Right atrium auricular region (tissue), 2 donors: ENCODE measurements around the gene PCBD2. TPM values are rescaled to one million over a fixed set of nuclear protein-coding genes. Genes with fewer than 3 reads are reported as not detected.

Experiments used
- DNase-seq: peaks from one replicate; pipeline ENCODE4 v3.0.0-alpha.2; 2019; ENCODE audit warnings: low spot score
- H3K27ac ChIP-seq, 2 donors: fragments of 200-600 bp; sonication (generic); 1 replicate in 1 of 2; 2 replicates in 1 of 2; pipeline ENCODE4 v1.5.1; 2016 to 2019
- H3K27me3 ChIP-seq, 2 donors: fragments of 200-600 bp; sonication (generic); one replicate each; pipeline versions ENCODE4 v1.5.1 to v1.6.0; 2017 to 2019
- H3K36me3 ChIP-seq: fragments of 200-600 bp; sonication (generic); one replicate; pipeline ENCODE4 v1.5.1; 2016
- H3K4me1 ChIP-seq, 2 donors: fragments of 200-600 bp; sonication (generic); one replicate each; pipeline versions ENCODE4 v1.5.1 to v1.6.0; 2017 to 2019
- H3K4me3 ChIP-seq, 2 donors: fragments of 200-600 bp; sonication (generic); 1 replicate in 1 of 2; 2 replicates in 1 of 2; pipeline ENCODE4 v1.5.1; 2017 to 2019; ENCODE audit warnings: mild to moderate bottlenecking in 1 of 2, moderate library complexity in 1 of 2
- H3K9me3 ChIP-seq, 2 donors: fragments of 200-600 bp; sonication (generic); one replicate each; pipeline ENCODE4 v1.5.1; 2019
- CTCF ChIP-seq, 2 donors: fragments of 200-600 bp; sonication (generic); IDR thresholded peaks; one replicate each; pipeline ENCODE4 v1.5.1; 2019; ENCODE audit warnings: antibody characterized with exemption in 2 of 2
- total RNA-seq, 2 donors: library from RNA; depleted of rRNA; stranded (reverse); fragments of >200 nt; gene quantifications; one replicate each; pipeline ENCODE4 v1.1.0, GENCODE V29; 2016

Gene PCBD2
- total RNA-seq, 2 donors from 2014 or later, result 10.9 to 19.1 TPM

- H3K4me3 ChIP-seq, result no peak overlapping the region
- H3K27me3 ChIP-seq, result no peaks in the 10 kb centered on the region
- no peak for DNase-seq
- H3K36me3 ChIP-seq, result peaks cover 14% of the 10 kb centered on the region
- no peak overlapping the region for H3K27ac ChIP-seq
- H3K4me1 ChIP-seq, result no peaks in the 10 kb centered on the region
- H3K9me3 ChIP-seq, result no peaks in the 10 kb centered on the region
- TF ChIP-seq CTCF (IDR thresholded peaks at IDR 0.05), result no peak
These were observed 60.4 kb downstream of the PCBD2 start for GRCh38 chr5:134965271-134965825.

GRCh38 chr5:134967607-134968006 is 62.7 kb downstream of the PCBD2 start, which contains the start of gene CATSPER3:
Gene CATSPER3, plus strand, starts transcription at chr5:134967907. Its CDS starts 85 bp downstream, at chr5:134967992.
- DNase-seq, result no peak
- no peak for TF ChIP-seq CTCF (IDR thresholded peaks at IDR 0.05)
- peaks cover 5% of the 10 kb centered on the region for H3K36me3 ChIP-seq
- H3K4me3 ChIP-seq, result no peak within 1 kb of the TSS
- no peaks in the 10 kb centered on the region for H3K9me3 ChIP-seq
- no peaks in the 10 kb centered on the region for H3K4me1 ChIP-seq
- no peak within 1 kb of the TSS for H3K27ac ChIP-seq
- no peaks in the 10 kb centered on the region for H3K27me3 ChIP-seq

GRCh38 chr5:134968055-134968454 is 63.1 kb downstream of the PCBD2 start:
- peaks cover 5% of the 10 kb centered on the region for H3K36me3 ChIP-seq
- no peak overlapping the region for H3K4me3 ChIP-seq
- DNase-seq, result no peak
- no peaks in the 10 kb centered on the region for H3K4me1 ChIP-seq
- no peak overlapping the region for H3K27ac ChIP-seq
- H3K27me3 ChIP-seq, result no peaks in the 10 kb centered on the region
- no peaks in the 10 kb centered on the region for H3K9me3 ChIP-seq
- no peak for TF ChIP-seq CTCF (IDR thresholded peaks at IDR 0.05)

- Histone ChIP-seq H3K9me3 (no peaks in the 10 kb centered on the region), H3K27me3 (no peaks in the 10 kb centered on the region), H3K4me3 (no peak overlapping the region), H3K36me3 (peaks cover 5% of the 10 kb centered on the region), H3K27ac (no peak overlapping the region), H3K4me1 (no peaks in the 10 kb centered on the region)
- no peak for DNase-seq
- TF ChIP-seq CTCF (IDR thresholded peaks at IDR 0.05), result no peak
These were observed 64.2 kb downstream of the PCBD2 start for GRCh38 chr5:134969166-134969565.

- no peak overlapping the region for H3K27ac ChIP-seq
- TF ChIP-seq CTCF (IDR thresholded peaks at IDR 0.05), result no peak
- no peaks in the 10 kb centered on the region for H3K36me3 ChIP-seq
- H3K9me3 ChIP-seq, result peaks cover 0 to 33% of the 10 kb centered on the region in 2 donors
- H3K27me3 ChIP-seq, result no peaks in the 10 kb centered on the region
- no peak overlapping the region for H3K4me3 ChIP-seq
- no peaks in the 10 kb centered on the region for H3K4me1 ChIP-seq
- DNase-seq, result no peak
These were observed 70.3 kb downstream of the PCBD2 start for GRCh38 chr5:134975078-134975715.
